Measurements from ENCODE around the gene DEGS2. TPM values are rescaled to one million over a fixed set of nuclear protein-coding genes. Genes with fewer than 3 reads are reported as not detected.

The DEGS2 gene
- total RNA-seq, 1 experiment from 2014 or later = not detected

DNA sequence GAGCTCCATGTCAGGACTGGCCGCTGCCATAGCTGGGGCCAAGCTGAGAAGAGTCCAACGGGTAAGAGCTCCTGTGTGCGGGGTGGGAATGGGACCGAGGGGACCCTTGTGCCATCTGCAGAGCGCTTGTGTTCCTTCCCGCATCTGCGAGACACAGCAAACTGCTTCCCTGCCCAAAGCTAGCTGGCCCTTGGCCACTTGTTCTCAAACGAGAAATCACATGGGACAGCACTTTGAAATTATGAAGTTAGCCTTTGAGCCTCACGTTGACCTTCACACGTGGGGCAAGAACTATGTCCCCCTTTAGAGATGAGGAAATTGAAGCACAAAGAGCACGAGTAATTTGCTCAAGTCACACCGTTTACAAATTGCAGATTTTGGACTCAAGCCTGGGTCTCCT is 30.8 kb downstream of the DEGS2 start:
- Histone ChIP-seq H3K4me3 (ENCODE audit: low read length) (no peak overlapping the region), H2AFZ (ENCODE audit: low read length) (no peak overlapping the region), H3K36me3 (ENCODE audit: insufficient read depth, low read length) (no peaks in the 10 kb centered on the region), H3K9me2 (replicated peaks; ENCODE audit: insufficient read depth, low read length) (no peaks in the 10 kb centered on the region), H4K20me1 (ENCODE audit: insufficient read depth, low read depth, low read length) (no peaks in the 10 kb centered on the region), H3K27me3 (ENCODE audit: low read length) (no peaks in the 10 kb centered on the region), H3K9ac (ENCODE audit: low read length) (no peak overlapping the region), H3K27ac (ENCODE audit: low read length) (no peak overlapping the region), H3K9me3 (ENCODE audit: low read length) (no peaks in the 10 kb centered on the region), H3K4me1 (ENCODE audit: low read length) (no peaks in the 10 kb centered on the region), H3K4me2 (ENCODE audit: low read depth, low read length, poor library complexity, severe bottlenecking) (no peak overlapping the region), H3K79me2 (ENCODE audit: low read length) (no peaks in the 10 kb centered on the region)
- no peak for DNase-seq

DNA sequence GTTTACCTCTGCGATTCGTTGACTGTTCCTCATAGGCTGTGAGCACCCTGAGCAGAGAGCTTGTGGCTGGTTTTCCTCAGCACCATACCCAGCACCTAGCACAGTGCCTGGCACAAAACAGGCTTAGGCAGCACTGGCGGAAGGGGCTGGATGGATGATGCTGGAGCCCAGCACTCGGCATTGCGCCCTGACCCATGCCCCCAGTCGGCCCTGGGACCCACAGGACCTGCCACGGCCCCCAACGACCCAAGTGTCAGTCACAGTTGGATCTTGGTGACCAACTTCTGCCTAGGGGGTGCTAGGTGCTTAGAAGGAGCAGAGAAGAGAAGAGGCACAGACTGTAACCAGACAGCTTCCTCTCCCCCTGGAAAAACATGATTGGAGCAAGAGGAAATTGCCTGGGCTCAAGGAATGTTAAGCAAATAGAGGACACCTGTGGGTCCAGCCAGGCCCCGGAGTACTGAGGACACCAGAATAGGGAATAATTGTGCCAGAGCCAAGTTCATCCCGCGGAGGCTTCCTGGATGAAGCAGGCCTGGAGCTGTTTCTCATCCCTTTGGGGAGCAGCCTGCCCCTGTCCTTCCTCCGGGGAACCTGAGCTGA is 31.5 kb downstream of the DEGS2 start:
- Histone ChIP-seq H3K9me2 (replicated peaks; ENCODE audit: insufficient read depth, low read length) (no peaks in the 10 kb centered on the region), H3K79me2 (ENCODE audit: low read length) (no peaks in the 10 kb centered on the region)

DNA sequence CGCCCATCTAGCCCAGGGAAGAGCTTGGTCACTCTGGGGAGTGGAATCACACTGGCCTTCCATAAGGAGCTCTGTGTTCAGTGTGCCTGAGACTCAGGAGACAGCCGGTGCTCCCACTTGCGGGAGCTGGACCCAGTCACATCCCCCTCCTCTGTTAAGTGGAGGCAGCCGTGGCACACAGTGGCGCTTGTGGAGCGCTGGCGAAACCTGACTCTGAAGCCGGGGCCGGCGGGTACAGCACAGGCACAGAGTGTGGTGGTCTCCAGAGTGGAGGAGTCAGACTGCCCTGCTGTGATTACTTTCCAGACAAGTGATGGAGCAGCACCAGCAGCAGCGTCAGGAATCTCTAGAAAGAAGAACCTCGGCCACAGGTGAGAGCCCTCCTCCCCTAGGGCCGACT is 33.0 kb downstream of the DEGS2 start:
- no peak overlapping the region for H3K27ac ChIP-seq (ENCODE audit: low read length)
- no peaks in the 10 kb centered on the region for H3K9me2 ChIP-seq (replicated peaks; ENCODE audit: insufficient read depth, low read length)
- H3K4me3 ChIP-seq (ENCODE audit: low read length) = no peak overlapping the region
- H3K4me1 ChIP-seq (ENCODE audit: low read length) = no peaks in the 10 kb centered on the region
- no peak for DNase-seq
- no peaks in the 10 kb centered on the region for H3K9me3 ChIP-seq (ENCODE audit: low read length)
- no peak overlapping the region for H2AFZ ChIP-seq (ENCODE audit: low read length)
- no peaks in the 10 kb centered on the region for H3K36me3 ChIP-seq (ENCODE audit: insufficient read depth, low read length)
- H3K27me3 ChIP-seq (ENCODE audit: low read length) = no peaks in the 10 kb centered on the region
- H4K20me1 ChIP-seq (ENCODE audit: insufficient read depth, low read depth, low read length) = no peaks in the 10 kb centered on the region
- H3K4me2 ChIP-seq (ENCODE audit: low read depth, low read length, poor library complexity, severe bottlenecking) = no peak overlapping the region
- no peaks in the 10 kb centered on the region for H3K79me2 ChIP-seq (ENCODE audit: low read length)
- H3K9ac ChIP-seq (ENCODE audit: low read length) = no peak overlapping the region

More for the DNA sequence above, 31.5 kb downstream of the DEGS2 start:
- Histone ChIP-seq H3K27me3 (ENCODE audit: low read length) (no peaks in the 10 kb centered on the region), H3K4me3 (ENCODE audit: low read length) (no peak overlapping the region), H3K4me1 (ENCODE audit: low read length) (no peaks in the 10 kb centered on the region), H3K36me3 (ENCODE audit: insufficient read depth, low read length) (no peaks in the 10 kb centered on the region), H3K27ac (ENCODE audit: low read length) (no peak overlapping the region), H3K4me2 (ENCODE audit: low read depth, low read length, poor library complexity, severe bottlenecking) (no peak overlapping the region), H3K9me3 (ENCODE audit: low read length) (no peaks in the 10 kb centered on the region), H4K20me1 (ENCODE audit: insufficient read depth, low read depth, low read length) (no peaks in the 10 kb centered on the region), H3K9ac (ENCODE audit: low read length) (no peak overlapping the region), H2AFZ (ENCODE audit: low read length) (no peak overlapping the region)
- DNase-seq = no peak

DNA sequence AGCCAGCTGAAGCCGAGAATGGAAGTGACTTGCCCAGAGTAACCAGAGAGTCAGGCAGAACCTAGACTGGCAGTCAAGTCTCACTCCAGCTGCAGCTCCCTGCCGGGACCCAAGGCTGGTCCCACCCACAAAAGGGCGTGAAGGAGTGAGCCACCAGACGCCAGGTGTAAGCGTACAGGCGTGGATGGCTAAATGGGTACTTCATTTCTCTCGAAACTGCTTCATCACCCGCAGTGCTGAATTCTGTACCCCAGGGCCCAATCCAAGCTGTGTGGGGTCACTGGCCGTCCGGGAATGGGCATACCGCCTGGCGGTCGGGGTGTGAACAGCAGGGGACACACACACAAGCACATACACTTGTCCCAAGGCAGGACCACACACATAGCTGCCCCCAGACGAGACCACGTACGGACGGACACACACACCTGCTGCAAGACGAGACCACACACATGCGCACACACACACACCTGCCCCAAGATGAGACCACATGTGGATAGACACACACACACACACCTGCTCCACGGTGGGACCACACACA is 34.8 kb downstream of the DEGS2 start:
- no peaks in the 10 kb centered on the region for H3K9me2 ChIP-seq (replicated peaks; ENCODE audit: insufficient read depth, low read length)
- H3K4me1 ChIP-seq (ENCODE audit: low read length) = no peaks in the 10 kb centered on the region
- H2AFZ ChIP-seq (ENCODE audit: low read length) = no peak overlapping the region
- H4K20me1 ChIP-seq (ENCODE audit: insufficient read depth, low read depth, low read length) = no peaks in the 10 kb centered on the region
- DNase-seq = no peak
- no peak overlapping the region for H3K27ac ChIP-seq (ENCODE audit: low read length)
- H3K4me2 ChIP-seq (ENCODE audit: low read depth, low read length, poor library complexity, severe bottlenecking) = no peak overlapping the region
- no peaks in the 10 kb centered on the region for H3K79me2 ChIP-seq (ENCODE audit: low read length)
- H3K4me3 ChIP-seq (ENCODE audit: low read length) = no peak overlapping the region
- H3K9ac ChIP-seq (ENCODE audit: low read length) = no peak overlapping the region
- no peaks in the 10 kb centered on the region for H3K27me3 ChIP-seq (ENCODE audit: low read length)
- H3K36me3 ChIP-seq (ENCODE audit: insufficient read depth, low read length) = no peaks in the 10 kb centered on the region
- no peaks in the 10 kb centered on the region for H3K9me3 ChIP-seq (ENCODE audit: low read length)

- DNase-seq = no peak
- no peaks in the 10 kb centered on the region for H4K20me1 ChIP-seq (ENCODE audit: insufficient read depth, low read depth, low read length)
- no peaks in the 10 kb centered on the region for H3K36me3 ChIP-seq (ENCODE audit: insufficient read depth, low read length)
Measured at GRCh38 chr14:100123618-100124017, 35.8 kb downstream of the DEGS2 start.

GRCh38 chr14:100122481-100123223 is 36.8 kb downstream of the DEGS2 start:
- H3K27me3 ChIP-seq (ENCODE audit: low read length) = no peaks in the 10 kb centered on the region
- no peak overlapping the region for H3K9ac ChIP-seq (ENCODE audit: low read length)
- no peak overlapping the region for H2AFZ ChIP-seq (ENCODE audit: low read length)
- no peak overlapping the region for H3K27ac ChIP-seq (ENCODE audit: low read length)
- H3K9me3 ChIP-seq (ENCODE audit: low read length) = no peaks in the 10 kb centered on the region
- no peaks in the 10 kb centered on the region; the same call in 1 of the 2 replicates for H4K20me1 ChIP-seq (ENCODE audit: insufficient read depth, low read depth, low read length)
- no peak overlapping the region for H3K4me3 ChIP-seq (ENCODE audit: low read length)
- H3K4me2 ChIP-seq (ENCODE audit: low read depth, low read length, poor library complexity, severe bottlenecking) = no peak overlapping the region
- no peaks in the 10 kb centered on the region for H3K4me1 ChIP-seq (ENCODE audit: low read length)
- no peaks in the 10 kb centered on the region for H3K79me2 ChIP-seq (ENCODE audit: low read length)
- no peaks in the 10 kb centered on the region for H3K9me2 ChIP-seq (replicated peaks; ENCODE audit: insufficient read depth, low read length)
- no peaks in the 10 kb centered on the region for H3K36me3 ChIP-seq (ENCODE audit: insufficient read depth, low read length)
- peak; percentile 60 for DNase-seq

More at GRCh38 chr14:100123618-100124017, 35.8 kb downstream of the DEGS2 start:
- Histone ChIP-seq H3K4me2 (ENCODE audit: low read depth, low read length, poor library complexity, severe bottlenecking) (no peak overlapping the region), H3K4me1 (ENCODE audit: low read length) (no peaks in the 10 kb centered on the region), H3K9me3 (ENCODE audit: low read length) (no peaks in the 10 kb centered on the region), H3K79me2 (ENCODE audit: low read length) (no peaks in the 10 kb centered on the region), H3K9me2 (replicated peaks; ENCODE audit: insufficient read depth, low read length) (no peaks in the 10 kb centered on the region), H3K9ac (ENCODE audit: low read length) (no peak overlapping the region), H3K4me3 (ENCODE audit: low read length) (no peak overlapping the region), H3K27me3 (ENCODE audit: low read length) (no peaks in the 10 kb centered on the region), H2AFZ (ENCODE audit: low read length) (no peak overlapping the region), H3K27ac (ENCODE audit: low read length) (no peak overlapping the region)

DNA sequence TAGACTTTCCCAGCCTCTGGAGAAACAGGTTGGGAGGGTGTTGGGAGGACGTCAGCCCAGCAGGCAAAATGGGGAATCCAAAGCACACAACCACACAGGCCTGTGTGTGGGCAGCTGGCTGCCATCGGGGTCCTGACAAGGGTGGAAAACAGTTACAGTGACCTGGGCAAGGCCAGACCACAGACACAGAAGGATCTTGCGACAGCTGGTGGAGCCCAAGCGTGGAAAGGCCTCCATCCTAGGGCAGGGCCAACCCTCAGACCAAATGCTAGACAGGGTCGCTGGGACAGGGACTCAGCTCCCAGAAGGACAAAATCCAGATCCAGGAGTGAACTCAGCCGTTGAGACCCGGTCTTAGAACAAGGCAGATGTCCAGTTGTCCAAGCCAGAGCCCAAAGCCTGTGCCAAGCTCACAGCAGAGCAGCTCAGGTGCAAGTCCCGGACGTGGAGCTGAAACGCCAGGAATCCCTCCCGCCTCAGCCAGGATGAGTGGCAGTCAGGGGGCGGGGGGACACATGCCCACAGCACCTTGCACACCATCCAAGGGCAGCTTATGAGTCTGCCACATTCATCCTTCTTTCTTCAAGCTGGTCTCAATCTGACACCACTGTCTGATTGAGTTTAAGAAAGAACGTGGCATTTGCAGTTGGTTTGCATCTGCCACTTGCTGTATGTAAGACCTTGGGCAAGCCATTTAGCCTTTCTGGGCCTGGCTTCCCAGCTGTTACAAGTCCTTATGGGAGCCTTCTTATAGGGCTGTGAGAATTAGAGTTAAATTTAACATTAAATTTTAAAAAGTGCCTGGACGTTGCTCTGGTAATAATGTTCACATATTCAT is 37.6 kb downstream of the DEGS2 start:
- no peaks in the 10 kb centered on the region for H3K27me3 ChIP-seq (ENCODE audit: low read length)
- H3K4me3 ChIP-seq (ENCODE audit: low read length) = no peak overlapping the region
- no peaks in the 10 kb centered on the region for H3K9me3 ChIP-seq (ENCODE audit: low read length)
- no peaks in the 10 kb centered on the region for H3K4me1 ChIP-seq (ENCODE audit: low read length)
- no peaks in the 10 kb centered on the region for H3K79me2 ChIP-seq (ENCODE audit: low read length)
- DNase-seq = no peak
- no peak overlapping the region for H3K4me2 ChIP-seq (ENCODE audit: low read depth, low read length, poor library complexity, severe bottlenecking)
- no peak overlapping the region for H2AFZ ChIP-seq (ENCODE audit: low read length)
- H3K36me3 ChIP-seq (ENCODE audit: insufficient read depth, low read length) = no peaks in the 10 kb centered on the region
- H3K9ac ChIP-seq (ENCODE audit: low read length) = no peak overlapping the region
- no peak overlapping the region for H3K27ac ChIP-seq (ENCODE audit: low read length)
- no peaks in the 10 kb centered on the region; the same call in 1 of the 2 replicates for H4K20me1 ChIP-seq (ENCODE audit: insufficient read depth, low read depth, low read length)
- H3K9me2 ChIP-seq (replicated peaks; ENCODE audit: insufficient read depth, low read length) = no peaks in the 10 kb centered on the region

All from Karpas-422 (cell line).